MCF 10A (cell line): Measurements from ENCODE around the gene TRRAP. TPM values are rescaled to one million over a fixed set of nuclear protein-coding genes. Genes with fewer than 3 reads are reported as not detected.

Source experiments
- BruUV-seq: library from RNA; stranded (reverse); fragments of 400-500 nt; replicated peaks from 2 replicates; lab custom pipeline; 2021; lab: Mats Ljungman, UMichigan
- CTCF ChIA-PET: fragments of 300-600 bp; sonication (Branson Sonifier 250); formaldehyde crosslinking; extraction: SDS; loops from one replicate; lab custom pipeline; 2021; ENCODE audit warnings: antibody characterized with exemption, inconsistent platforms; lab: Yijun Ruan, JAX
- POLR2A ChIA-PET: fragments of 300-600, 350-650 bp; sonication (Branson Sonifier 250); formaldehyde crosslinking; extraction: SDS; loops from one replicate; lab custom pipeline; 2020; ENCODE audit warnings: antibody characterized with exemption, inconsistent platforms; lab: Yijun Ruan, JAX
- DNase-seq: peaks from one replicate; pipeline ENCODE4 v3.0.0-alpha.2; 2018; ENCODE audit not compliant: unreplicated experiment
- H3K27ac Mint-ChIP-seq: one replicate; pipeline ENCODE4 v1.8.0; 2022; ENCODE audit warnings: mild to moderate bottlenecking, low read depth, mixed read lengths; ENCODE audit not compliant: unreplicated experiment
- H3K27me3 Mint-ChIP-seq: one replicate; pipeline ENCODE4 v1.8.0; 2022; ENCODE audit warnings: mixed read lengths; ENCODE audit not compliant: insufficient read depth, unreplicated experiment
- H3K36me3 Mint-ChIP-seq: one replicate; pipeline ENCODE4 v1.8.0; 2022; ENCODE audit warnings: mild to moderate bottlenecking, moderate library complexity, mixed read lengths; ENCODE audit not compliant: insufficient read depth, unreplicated experiment
- H3K4me1 Mint-ChIP-seq: one replicate; pipeline ENCODE4 v1.8.0; 2022; ENCODE audit warnings: mixed read lengths; ENCODE audit not compliant: insufficient read depth, unreplicated experiment
- H3K4me3 Mint-ChIP-seq: one replicate; pipeline ENCODE4 v1.8.0; 2022; ENCODE audit warnings: mild to moderate bottlenecking, moderate library complexity, mixed read lengths; ENCODE audit not compliant: unreplicated experiment
- H3K9me3 Mint-ChIP-seq: one replicate; pipeline ENCODE4 v1.8.0; 2022; ENCODE audit warnings: mixed read lengths; ENCODE audit not compliant: unreplicated experiment
- intact Hi-C: fragments of 100-400 bp; cut with micrococcal nuclease; formaldehyde crosslinking; loops from 2 replicates; pipeline ENCODE4 v1.14.1; 2022
- total RNA-seq: library from RNA; stranded (reverse); gene quantifications from 2 replicates; pipeline ENCODE4 v1.2.3, GENCODE V29; 2022
- TF ChIP-seq, protein P1 (sequence below): fragments of 200-600 bp; IDR thresholded peaks from one replicate; pipeline ENCODE4 v1.8.0; 2022; ENCODE audit warnings: antibody characterized with exemption, mild to moderate bottlenecking; ENCODE audit not compliant: unreplicated experiment

Gene TRRAP
- total RNA-seq, 1 experiment from 2014 or later, result 30.4 TPM

DNA sequence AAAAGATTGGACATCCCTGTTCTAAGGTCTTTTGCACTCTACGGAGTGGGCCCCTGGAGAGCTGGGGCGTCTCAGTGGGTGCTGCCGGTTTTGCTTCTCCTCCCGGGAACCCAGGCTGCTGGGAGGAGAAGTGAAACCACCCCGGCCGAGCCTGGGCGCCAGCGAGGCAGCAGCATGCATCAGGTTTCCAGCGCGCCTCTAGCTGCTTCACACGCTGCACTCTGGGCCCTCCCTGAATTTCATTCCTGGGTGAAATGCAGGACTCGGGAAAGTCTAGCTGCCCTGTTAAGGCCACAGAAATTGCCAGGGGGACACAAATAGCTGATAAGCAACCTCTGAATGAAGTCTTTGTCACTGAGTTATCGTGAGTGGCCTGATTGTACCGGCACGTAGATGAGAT, 127.4 kb downstream of the TRRAP start:
- TF ChIP-seq, protein P1, sequence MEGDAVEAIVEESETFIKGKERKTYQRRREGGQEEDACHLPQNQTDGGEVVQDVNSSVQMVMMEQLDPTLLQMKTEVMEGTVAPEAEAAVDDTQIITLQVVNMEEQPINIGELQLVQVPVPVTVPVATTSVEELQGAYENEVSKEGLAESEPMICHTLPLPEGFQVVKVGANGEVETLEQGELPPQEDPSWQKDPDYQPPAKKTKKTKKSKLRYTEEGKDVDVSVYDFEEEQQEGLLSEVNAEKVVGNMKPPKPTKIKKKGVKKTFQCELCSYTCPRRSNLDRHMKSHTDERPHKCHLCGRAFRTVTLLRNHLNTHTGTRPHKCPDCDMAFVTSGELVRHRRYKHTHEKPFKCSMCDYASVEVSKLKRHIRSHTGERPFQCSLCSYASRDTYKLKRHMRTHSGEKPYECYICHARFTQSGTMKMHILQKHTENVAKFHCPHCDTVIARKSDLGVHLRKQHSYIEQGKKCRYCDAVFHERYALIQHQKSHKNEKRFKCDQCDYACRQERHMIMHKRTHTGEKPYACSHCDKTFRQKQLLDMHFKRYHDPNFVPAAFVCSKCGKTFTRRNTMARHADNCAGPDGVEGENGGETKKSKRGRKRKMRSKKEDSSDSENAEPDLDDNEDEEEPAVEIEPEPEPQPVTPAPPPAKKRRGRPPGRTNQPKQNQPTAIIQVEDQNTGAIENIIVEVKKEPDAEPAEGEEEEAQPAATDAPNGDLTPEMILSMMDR, result no peak
- Mint-ChIP-seq H3K4me1 (no peaks in the 10 kb centered on the region), H3K9me3 (no peaks in the 10 kb centered on the region), H3K4me3 (no peak overlapping the region), H3K36me3 (peaks cover 93% of the 10 kb centered on the region), H3K27me3 (no peaks in the 10 kb centered on the region), H3K27ac (no peak overlapping the region)
- BruUV-seq, result no TSS peak
- DNase-seq, result no peak
- ChIA-PET CTCF (interaction anchor here (0.5 to 1.0 kb wide), 3 partner anchors 33 to 580 kb away, joined by 3 read pairs; no protein-coding TSS in a partner anchor), POLR2A (no interaction called here)
- intact Hi-C loops, result no loop called here

DNA sequence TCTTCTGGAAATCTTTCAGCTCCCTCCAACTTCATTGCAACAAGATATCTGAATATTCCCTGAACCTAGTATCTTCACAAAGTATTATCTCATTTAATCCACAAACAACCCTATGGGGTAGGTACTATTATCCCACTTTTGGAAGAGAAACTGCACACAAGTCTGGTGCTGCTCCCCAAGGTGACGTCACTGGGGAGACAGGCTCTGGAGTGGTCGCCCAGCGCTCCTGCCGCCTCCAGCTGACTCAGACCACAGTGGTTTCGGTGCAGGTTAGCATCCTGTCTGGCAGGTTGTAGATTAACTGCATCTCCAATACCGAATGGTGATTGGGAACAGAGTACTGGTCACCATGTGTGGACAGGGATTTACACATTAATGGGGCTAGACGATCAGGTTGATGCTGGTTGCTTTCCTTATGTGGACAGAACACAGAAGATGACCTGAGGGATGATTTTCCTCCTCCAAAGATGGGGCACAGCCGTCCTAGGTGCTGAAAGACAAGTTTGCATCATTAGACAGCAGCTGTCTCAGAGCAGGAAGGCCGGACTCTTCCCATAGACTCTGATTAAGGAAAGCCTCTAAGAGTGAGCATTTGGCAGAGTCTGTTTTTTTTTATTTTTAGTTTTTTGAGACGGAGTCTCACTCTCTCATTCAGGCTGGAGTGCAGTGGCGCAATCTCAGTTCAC, 128.6 kb downstream of the TRRAP start:
- Mint-ChIP-seq H3K9me3 (no peaks in the 10 kb centered on the region), H3K36me3 (peaks cover 88% of the 10 kb centered on the region), H3K27me3 (no peaks in the 10 kb centered on the region), H3K4me3 (no peak overlapping the region), H3K4me1 (no peaks in the 10 kb centered on the region), H3K27ac (no peak overlapping the region)
- TF ChIP-seq, protein P1, result no peak
- ChIA-PET CTCF (interaction anchor here (0.6 to 1.0 kb wide), 2 partner anchors 17 to 307 kb away, joined by 3 to 4 read pairs; no protein-coding TSS in a partner anchor), POLR2A (no interaction called here)
- no TSS peak for BruUV-seq
- DNase-seq, result no peak
- intact Hi-C loops, result no loop called here

DNA sequence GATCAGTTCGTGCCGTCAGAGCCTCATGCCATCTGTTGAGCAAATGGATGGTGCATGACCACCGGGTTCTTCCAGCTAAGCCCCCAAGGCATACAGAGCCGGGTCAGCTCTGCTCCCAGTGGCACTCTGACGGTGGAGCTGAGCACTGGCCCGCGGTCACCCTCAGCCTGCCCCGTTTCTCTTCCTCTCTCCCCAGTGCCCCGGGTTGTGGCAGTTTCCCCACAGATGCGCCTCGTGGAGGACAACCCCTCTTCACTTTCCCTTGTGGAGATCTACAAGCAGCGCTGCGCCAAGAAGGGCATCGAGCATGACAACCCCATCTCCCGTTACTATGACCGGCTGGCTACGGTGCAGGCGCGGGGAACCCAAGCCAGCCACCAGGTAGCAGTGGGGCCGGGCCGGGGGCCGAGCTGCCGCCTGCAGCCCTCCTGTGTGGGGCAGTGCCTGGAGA, 129.9 kb downstream of the TRRAP start:
- Mint-ChIP-seq H3K27ac (no peak overlapping the region), H3K4me3 (no peak overlapping the region), H3K36me3 (peaks cover 88% of the 10 kb centered on the region), H3K27me3 (no peaks in the 10 kb centered on the region), H3K4me1 (no peaks in the 10 kb centered on the region), H3K9me3 (no peaks in the 10 kb centered on the region)
- TF ChIP-seq, protein P1, result no peak
- CTCF ChIA-PET, result no interaction called here
- BruUV-seq, result no TSS peak
- intact Hi-C loops, result no loop called here
- no peak for DNase-seq
- POLR2A ChIA-PET, result no interaction called here

DNA sequence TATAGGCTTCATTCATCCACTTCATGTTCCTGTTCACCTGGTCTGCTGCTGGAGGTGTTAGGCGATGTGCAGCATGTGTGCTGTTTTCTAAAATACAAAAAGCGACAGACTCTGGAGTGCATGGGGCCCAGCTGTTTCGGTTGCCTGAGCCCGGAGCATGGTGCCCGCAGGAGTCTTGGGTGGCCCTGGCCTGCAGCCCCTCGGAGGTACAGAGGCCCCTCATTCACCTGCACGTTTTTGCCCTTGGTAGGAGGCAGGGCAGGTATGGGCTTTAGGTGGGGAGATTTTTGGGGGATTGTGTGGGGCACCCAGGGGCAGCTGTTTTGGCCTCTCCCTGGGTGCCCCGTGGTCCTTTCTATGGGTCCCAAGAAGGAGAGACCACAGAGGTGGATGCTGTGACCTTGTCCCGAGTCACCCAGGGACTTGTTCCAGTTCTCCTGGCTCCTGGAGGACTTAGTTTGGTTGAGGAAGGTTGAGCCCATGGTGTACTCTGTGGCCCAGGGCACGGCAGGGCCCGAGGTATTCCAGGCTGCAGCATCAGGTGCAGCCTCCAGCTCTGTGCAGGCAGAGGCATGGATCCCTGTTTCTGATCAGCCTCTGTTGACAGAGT, 130.7 kb downstream of the TRRAP start:
- no peak for DNase-seq
- H3K36me3 Mint-ChIP-seq, result peaks cover 88% of the 10 kb centered on the region
- H3K4me1 Mint-ChIP-seq, result no peaks in the 10 kb centered on the region
- POLR2A ChIA-PET, result interaction anchor here (1.3 kb wide), 1 partner anchor 14 kb away, joined by 3 read pairs; no protein-coding TSS in a partner anchor
- no peak overlapping the region for H3K4me3 Mint-ChIP-seq
- no TSS peak for BruUV-seq
- intact Hi-C loops, result no loop called here
- CTCF ChIA-PET, result interaction anchor here (0.5 kb wide), 1 partner anchor 167 kb away, joined by 4 read pairs; no protein-coding TSS in a partner anchor
- TF ChIP-seq, protein P1, result no peak
- no peak overlapping the region for H3K27ac Mint-ChIP-seq
- H3K27me3 Mint-ChIP-seq, result no peaks in the 10 kb centered on the region
- no peaks in the 10 kb centered on the region for H3K9me3 Mint-ChIP-seq
